Suppressor macrophage (primary cell): ENCODE measurements around the gene CCDC112.

Experiments used
- DNase-seq, 4 experiments: peaks; one replicate each; pipeline ENCODE4 v3.0.0-alpha.2; 2020 to 2022

CCDC112 gene

DNA sequence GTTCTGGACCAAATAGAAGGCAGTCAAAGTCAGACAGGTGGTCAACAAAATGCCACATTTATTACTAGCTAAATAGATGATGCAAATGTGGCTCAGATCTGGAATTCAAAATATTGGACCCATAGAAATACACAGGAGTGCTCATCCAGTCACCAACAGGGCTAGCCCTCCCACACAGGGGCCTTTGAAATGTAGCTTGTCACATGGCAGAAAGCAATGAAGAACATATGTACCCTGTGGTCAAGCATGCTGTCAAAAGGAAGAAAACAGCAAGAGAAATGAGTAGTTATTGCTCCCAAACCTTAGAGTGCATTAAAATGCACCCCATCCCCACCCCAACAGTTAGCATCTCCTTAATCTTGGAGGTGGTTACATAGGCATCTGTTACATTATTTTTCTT is 20.9 kb upstream of the CCDC112 start:
- DNase-seq = peak in 3 of 4 experiments; percentile 11 to 36 (median 30)

DNA sequence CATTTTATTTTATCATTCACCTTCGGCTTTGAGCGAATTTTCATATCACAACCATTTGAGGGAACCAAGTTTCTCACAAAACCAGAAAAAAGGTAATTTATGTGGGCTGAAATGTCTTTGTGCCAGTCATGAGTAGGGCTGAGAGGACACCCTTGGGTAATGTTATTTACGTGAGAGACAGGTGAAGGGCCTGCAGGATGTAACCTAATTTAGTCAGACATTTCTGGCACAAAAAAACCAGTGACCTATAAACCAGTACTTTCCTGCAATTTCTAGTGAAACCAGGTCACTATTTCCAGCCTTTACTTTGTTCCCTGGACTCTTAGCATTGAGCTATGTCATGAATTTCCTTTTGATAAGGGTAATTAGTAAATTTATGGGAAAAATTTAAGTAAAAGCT is 17.2 kb upstream of the CCDC112 start:
- no peak for DNase-seq

DNA sequence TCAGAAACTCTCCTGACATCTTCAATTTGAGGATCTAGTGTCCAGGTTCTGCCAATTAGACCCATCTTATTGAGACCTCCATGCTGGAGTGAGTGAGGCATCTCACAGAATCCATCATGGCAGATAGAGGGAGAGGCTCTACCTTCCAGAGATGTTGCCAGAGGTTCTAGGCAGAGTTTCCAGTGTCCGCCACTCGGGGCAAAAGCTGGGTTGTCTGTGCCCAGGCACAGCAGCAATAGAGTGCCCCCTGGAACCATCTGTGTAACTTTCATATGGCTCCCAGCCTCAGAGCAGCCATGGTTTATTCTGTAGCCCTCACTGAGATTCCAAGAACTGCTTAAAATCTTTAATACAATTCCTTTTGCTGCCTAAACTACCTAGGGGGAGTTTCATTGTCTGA is 16.6 kb upstream of the CCDC112 start:
- no peak for DNase-seq

GRCh38 chr5:115309751-115310370 is 13.4 kb upstream of the CCDC112 start:
- DNase-seq = peak in 3 of 4 experiments; percentile 27 to 78 (median 66)

DNA sequence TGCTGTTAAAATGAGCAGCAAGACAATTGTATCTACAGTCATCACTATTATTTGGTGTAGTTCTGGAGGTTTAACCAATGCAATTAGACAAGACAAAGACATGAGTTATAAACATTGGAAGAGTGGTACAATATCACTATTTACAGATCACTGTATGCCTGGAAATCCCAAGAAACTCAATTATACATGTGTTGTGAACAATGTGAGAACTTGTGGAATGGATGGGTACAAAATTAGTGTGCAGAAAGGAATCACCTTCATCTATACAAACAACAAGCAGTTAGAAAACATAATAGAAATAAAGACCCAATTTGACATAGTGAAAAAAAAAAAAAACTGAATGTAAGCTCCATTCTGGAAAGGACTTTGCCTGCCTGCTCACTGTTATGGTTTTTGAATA is 12.4 kb upstream of the CCDC112 start:
- no peak for DNase-seq

- no peak for DNase-seq
These were observed 9.6 kb upstream of the CCDC112 start for GRCh38 chr5:115306011-115306536.

DNA sequence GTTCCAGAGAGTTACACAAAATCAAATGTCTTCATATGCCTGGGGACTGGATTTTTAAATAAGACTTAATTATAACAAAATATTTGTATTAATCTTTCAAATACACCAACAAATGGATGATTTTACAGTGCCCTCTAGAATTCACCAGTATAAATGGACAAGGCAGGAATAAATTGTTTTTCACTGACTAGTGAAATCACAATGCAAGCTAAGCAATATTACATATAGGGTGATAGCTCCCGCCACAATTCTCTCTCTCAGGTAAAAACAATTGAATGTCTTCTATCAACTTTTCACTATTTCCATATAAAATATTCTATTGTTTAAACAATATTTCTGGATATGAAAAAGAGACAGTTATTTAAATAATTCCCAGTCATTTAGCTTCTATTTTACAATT is 8.0 kb upstream of the CCDC112 start:
- no peak for DNase-seq

DNA sequence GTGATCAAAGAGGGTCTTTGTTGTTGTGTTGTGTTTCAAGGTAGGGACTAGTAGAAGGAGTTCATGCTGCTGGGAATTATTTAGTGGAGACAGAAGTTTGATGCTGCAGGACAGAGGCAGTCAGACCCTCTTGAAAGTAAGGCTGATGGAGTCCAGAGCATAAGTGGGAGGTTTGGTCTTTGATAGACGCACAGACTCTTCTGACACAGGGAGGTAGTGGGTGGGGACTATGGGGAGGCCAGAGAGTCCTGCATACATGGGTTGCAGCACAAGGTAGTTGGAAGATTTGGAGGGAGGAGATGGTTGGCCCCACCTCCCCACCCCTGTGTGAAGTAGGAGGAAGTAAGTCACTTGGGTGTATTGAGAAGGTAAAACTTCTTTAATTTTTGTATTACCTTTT is 2.4 kb upstream of the CCDC112 start:
- no peak for DNase-seq

DNA sequence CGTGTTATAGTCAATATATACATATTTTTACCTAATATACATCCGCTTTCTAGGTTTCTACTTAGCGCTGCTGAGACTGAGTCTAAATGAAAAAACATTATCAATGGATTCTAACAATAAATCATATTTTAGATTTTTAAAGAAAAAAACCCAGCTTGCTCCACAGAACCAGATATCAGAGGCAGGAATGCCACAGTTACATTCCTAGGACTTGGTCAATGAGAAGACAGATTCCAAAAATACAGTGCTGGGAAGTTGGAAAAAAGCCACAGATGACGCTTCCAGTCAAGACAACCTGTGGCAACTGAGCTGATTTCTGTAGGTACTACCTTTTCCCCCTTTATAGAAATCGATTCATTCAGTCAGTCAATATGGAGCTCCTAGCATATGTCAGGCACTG is 577 bp upstream of the CCDC112 start:
- no peak for DNase-seq

- peak in 1 of 4 experiments; percentile 4 for DNase-seq
These were observed 704 bp downstream of the CCDC112 start for GRCh38 chr5:115295777-115296123.

GRCh38 chr5:115291397-115291796 is 5.1 kb downstream of the CCDC112 start:
- no peak for DNase-seq

GRCh38 chr5:115289104-115289503 is 7.3 kb downstream of the CCDC112 start:
- DNase-seq = peak; percentile 47 to 78 (median 68)

- DNase-seq = no peak
These were observed 12.4 kb downstream of the CCDC112 start for GRCh38 chr5:115284021-115284420.

DNA sequence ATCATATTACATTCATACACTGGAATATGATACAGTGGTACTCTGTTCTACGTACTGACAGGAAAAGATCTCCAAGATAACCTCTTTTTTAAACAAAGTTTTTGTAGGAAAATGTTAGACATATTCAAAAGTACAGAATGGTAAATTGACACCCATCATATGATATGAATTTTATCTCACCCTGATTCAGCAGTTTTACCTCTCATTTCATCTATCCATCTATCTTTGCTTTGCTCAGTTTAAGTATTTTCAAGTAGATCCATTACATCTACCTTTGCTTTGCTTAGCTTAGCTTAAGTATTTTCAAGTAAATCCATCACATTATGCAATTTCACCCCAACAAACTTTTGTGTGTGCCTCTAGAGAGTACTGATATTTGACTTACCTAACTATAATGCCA is 14.3 kb downstream of the CCDC112 start:
- DNase-seq = no peak

DNA sequence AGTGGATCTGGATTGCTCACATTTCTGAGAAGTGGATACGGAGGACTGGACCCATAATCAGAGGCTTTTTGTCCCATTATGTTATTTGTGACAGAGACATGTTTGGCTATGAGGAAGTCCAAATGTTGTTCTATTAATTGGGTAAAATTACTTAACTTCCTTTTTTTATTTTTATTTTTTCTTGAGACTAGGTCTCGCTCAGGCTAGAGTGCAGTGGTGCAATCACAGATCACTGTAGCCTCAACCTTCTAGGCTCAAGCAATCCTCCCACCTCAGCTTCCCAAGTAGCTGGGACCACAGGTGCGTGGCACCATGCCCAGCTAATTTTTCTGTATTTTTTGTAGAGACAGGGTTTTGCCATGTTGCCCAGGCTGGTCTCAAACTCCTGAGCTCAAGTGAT is 21.9 kb downstream of the CCDC112 start:
- DNase-seq = peak; percentile 25 to 76 (median 63)

GRCh38 chr5:115272297-115272958 is 24.0 kb downstream of the CCDC112 start:
- DNase-seq = no peak

- peak; percentile 12 to 84 (median 52) for DNase-seq
These were observed 25.0 kb downstream of the CCDC112 start for GRCh38 chr5:115271295-115272050.

DNA sequence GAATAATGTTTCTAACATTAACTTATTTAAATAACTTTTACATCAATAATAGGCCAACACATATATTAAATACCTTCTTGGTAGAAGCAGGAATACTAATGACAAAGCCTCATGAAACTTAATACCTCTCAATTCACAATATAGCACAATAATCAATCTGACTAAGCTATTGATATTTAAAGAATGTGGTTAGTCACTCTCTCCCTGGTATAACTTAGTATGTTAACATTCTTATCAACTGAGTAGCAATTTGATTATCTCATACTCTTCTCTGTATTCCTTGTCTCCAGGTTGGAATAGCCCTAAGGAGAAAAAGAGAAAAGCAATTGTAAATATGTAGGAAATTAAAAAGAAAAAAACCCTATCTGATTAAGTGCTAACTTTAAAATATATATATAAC is 28.8 kb downstream of the CCDC112 start:
- DNase-seq = no peak

DNA sequence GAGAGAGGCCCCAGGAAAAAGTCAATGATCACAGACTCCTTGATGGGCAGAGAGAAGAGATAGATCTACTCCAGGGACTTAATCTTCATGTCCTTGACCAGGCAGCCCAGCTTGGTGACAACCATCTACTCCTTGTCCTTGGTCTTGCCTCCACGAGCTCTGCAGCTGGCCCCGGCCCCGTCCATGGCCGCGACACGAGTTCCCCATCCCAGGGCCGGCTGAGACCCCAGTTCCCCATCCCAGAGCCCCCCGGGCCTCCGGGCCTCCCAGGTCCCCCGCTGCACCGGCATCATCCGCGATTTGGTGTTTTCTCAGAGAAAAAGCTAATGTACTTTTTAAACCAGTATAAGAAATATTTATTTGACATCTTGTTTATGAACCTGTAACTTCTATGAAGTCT is 31.2 kb downstream of the CCDC112 start:
- DNase-seq = no peak

- DNase-seq = no peak
These were observed 31.7 kb downstream of the CCDC112 start for GRCh38 chr5:115264786-115265185.

- no peak for DNase-seq
These were observed 33.4 kb downstream of the CCDC112 start for GRCh38 chr5:115263078-115263380.

DNA sequence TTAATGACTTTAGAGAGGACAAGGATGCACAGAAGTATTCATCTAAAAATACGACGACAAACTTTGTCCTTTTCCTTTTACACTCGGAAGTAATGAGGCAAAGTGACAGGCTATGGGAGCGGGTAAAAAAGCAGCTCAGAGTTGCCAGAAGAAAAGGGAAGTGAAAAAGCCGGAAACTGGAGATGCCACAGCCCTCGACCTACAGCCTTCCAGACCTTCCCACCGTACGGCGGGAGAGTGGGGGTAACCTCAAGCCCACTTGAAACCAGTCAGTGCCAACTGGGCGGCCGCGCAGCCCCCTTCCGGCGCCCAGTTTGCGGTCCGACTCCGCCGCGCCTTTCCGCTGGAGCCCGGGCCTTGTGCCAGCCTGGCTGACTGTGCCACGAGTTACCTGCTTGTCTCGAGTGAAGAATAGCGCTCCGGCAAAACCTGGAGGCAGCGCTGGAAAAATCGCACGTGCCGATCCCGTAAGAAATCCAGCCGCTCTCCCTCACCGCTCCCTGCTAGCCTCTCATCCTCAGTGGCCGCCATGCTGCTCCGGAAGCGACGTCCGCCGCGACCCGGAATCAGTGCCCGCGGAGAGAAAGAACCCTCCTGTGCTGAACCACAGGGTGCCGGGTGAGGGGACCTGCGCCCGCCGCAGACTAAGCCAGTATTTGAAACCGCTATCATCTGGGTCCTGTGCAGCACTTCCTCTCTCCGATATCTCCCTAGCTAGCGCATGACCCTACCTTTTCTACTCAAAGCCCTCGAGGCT is 34.0 kb downstream of the CCDC112 start, which contains the start of gene PGGT1B:
TSS of gene PGGT1B (minus strand) at position 557 of the 757 bp plus-strand sequence. CDS start at position 531, 26 bp downstream.
- DNase-seq = peak; percentile 66 to 84 (median 84)

DNA sequence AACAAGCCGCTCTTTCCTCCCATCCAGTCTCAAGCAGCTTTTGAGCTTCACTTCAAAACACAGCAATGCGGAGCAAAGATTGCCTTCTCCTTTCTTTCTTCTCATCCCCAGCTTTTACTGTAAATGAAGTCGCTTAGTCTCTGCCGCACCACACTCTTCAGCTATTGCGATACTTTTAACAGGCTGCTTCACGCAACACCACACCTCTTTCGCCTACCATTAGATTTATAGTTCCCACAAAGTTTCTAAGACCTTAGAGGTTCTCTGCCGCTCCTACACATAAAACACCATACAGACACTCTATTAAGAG is 34.5 kb downstream of the CCDC112 start:
- DNase-seq = peak in 1 of 4 experiments; percentile 31
